ENCODE results near the gene SFSWAP.

SFSWAP gene

DNA sequence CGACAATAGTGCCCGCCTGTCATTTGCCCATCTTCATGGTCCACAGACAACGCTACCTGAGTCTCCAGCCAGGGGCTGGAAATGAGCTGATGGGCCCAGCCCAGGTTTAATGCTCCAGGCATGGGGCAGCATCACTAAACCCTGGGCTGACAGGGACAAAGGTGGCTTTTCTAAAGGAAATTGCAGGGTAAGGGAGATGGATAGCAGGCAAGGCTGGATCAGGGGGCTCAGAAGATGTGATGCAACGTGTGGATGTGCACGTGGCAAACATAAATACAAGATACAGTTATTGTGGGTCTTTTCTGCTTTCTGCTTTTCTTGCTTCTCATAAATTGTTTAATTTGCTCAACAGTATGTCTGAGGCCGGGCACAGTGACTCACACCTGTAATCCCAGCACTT, 113.6 kb downstream of the SFSWAP start:
- no peak for DNase-seq

DNA sequence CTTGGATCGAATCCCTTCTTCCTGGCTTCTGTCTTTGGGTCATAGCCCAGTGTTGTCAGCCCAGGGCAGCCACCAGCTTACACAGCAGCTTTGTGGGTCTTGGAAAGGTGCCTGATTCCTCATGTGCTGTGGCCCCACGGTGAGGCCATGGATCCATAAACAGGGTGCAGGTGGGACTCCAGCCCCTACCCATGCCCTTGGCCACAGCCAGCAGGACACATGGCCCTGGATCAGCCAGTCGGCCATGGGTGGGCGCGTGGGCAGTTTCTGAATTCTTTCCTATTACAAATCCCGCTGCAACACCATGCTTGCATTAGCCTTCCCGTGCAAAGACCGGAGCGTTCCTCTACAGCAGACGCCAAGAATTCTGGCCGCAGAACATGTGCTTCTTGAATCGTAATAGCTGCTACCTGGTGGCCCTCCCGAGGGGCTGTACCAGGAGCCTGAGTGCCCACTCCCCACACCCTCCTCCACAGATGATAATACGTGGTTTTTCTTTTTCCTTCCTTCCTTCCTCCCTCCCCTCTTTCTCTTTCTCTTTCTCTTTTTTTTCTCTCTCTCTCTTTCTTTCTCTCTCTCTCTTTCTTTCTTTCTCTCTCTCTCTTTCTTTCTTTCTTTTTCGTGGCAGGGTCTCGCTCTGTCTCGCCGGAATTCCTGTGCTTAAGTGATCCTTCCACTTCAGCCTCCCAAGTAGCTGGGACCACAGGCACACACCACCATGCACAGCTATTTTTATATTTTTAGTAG, 114.4 kb downstream of the SFSWAP start:
- no peak for DNase-seq

DNA sequence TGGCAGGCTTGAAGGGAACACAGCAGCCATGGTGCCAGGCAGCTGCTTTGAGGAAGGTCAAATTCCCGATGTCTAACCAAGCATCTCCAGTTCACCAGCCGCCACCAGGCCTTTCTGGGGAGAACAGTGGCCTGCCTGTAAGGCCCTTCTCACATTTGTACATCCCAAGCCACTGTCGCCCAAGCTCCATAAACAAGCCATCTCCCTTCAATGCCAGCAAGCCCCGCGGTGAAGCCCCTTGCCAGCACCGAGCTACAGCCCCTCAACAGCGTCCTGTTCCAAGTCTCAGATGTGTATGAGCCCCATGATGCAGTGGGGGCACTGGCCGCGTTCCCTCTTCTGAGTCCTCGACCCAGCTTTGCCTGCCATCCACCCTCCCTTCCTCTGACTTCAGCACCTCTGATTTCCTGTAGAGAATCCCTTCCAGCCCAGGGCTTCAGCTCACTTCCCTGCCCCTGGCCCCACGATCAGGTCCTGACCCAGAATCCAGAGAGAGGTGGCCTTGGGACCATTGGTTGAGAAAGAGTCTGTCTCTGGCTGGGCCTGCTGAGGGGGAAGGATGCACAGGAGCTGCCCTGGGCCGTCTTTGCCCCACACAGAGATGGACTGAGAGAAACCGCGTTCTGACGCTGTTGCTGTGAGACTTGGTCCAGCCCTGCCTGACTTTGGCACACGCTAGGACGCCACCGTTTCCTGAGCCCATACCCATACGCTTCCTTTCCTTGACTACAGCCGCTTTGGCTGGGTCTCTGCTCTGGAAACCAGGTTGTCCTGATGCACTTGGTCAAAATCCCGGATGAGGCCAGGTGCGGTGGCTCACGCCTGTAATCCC, 115.4 kb downstream of the SFSWAP start:
- no peak for DNase-seq

DNA sequence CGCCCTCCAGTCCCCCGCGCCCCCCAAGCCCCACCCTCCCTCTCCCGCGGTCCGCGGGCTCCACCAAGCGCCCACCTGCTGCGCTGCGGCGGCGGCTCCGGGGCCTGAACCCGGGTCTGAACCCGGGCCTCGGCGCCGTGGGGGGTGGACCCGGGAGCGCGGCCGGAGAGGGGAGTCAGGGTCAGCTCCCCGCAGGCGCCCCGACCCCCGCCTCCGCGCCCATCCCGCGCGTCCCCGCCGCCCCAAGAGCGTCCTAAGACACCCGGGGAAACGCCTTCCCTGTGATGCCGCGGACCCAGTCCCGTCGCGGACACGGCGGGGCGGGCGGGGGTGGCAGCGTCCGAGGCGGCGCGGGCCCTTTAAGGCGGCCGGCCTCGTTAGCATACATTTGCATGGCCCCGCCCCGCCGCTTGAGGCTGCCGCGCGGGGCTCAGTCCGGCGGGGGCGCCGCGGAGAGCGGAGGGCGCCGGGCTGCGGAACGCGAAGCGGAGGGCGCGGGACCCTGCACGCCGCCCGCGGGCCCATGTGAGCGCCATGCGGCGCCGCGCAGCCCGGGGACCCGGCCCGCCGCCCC, 117.2 kb downstream of the SFSWAP start, which contains the start of gene MMP17:
MMP17 (plus strand) TSS at position 433 of the 574 bp plus-strand sequence; CDS start at position 535, 102 bp downstream.
- DNase-seq: no peak

DNA sequence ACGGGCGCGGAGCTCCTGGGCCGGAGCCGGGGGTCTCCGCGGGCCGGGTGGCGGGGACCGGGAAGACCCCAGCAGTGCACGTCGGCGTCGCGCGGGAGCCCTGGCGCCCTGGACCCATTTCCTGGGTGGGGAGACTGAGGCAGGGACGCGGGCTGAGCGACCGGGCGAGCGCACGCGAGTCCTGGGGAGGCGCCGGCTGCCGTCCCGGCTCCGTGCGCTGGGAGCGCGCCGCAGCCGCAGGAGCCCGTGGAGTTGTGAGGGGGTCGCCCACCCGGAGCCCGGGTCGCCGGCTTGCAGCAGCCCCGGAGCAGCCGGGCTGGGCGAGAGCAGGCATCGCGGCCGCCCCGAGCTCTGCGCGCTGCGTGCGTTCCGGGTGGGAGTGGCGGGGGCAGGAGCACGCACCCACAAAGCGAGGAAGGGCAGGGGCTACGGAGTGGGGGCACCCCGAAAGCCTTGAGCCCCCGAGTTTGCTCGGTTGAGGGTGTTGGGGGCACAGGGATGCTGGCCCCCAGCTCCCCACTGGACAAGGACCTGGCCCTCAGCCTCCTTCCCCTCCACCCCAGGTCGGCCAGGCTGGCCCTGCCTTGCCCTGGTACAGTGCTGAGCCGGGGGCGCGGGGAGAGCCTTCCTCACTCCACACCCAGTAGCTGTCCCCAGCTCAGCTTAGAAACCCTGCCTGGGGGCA, 117.9 kb downstream of the SFSWAP start:
- no peak for DNase-seq

DNA sequence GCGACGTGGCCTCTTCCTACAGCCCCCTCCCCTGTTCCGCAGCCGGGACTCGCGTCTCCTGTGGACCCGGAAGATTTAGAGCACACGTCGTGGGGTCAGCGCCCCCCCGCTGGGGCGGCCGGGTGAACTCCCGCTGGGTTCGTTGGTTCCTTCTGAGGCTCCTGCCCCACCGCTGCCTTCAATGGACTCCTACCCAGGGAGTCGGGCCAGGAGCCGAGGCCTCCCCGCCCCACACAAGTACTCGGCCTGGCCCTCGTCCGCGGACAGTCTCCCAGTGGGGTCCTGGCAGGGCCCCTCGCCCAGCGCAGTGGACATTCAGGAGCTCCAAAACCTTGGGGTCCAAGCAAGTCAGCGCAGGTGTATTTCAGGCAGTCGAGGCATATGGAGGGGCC, 118.5 kb downstream of the SFSWAP start:
- no peak for DNase-seq

DNA sequence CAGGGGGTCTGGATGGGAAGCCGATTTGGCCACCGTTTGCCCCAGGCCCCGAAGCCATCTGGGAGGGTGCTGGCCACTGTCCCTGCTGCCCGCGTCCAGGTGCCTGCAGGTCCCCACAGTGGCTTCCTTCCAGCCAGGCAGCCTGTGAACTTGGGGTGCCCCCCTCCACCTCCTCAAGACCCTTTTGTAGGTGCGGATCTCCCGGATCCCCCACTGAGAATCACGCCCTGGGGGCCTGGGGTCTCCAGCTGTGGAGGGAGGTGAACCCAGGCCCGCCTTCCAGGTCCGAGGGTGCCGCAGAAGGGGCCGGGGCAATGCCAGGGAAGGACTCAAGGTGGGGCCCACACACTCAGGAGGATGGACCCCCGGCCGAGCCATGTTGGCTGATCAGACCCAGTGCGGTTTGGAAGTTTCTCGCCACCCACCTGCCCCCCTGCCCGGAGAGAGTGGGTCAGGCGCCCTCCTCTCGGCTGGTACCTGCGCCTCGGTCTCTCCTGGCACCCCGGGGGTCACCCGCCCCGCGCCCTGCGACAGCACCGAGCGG, 119.0 kb downstream of the SFSWAP start:
- no peak for DNase-seq

DNA sequence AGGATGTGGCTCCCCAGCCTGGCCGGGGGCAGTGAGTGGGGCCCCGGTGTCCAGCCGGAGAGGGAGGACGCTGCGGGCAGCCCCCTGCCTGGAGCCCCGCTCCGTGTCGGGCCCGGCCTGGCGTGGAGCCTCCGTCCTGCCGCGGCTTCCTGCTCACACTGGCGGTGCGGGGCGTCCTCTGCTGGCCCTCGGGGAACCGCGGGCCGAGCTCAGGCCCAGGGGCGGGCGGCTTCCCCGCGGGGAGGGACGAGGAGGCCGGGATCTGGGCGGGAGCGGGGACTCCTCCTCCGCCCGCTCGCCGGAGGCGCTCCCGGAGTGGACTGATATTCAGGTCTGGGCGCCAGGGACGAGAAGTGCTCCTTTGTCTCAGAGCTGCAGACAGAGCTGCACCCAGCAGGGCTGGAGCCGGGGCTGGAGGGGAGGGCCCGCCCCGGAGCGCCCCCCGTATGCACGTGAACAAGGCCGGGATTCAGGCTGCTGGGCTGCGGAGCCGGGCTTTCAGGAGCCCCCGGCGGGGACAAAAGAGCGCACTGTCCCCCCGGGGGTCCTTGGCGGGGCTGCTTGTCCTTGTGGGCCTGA, 119.5 kb downstream of the SFSWAP start:
- DNase-seq: peak; percentile 58

DNA sequence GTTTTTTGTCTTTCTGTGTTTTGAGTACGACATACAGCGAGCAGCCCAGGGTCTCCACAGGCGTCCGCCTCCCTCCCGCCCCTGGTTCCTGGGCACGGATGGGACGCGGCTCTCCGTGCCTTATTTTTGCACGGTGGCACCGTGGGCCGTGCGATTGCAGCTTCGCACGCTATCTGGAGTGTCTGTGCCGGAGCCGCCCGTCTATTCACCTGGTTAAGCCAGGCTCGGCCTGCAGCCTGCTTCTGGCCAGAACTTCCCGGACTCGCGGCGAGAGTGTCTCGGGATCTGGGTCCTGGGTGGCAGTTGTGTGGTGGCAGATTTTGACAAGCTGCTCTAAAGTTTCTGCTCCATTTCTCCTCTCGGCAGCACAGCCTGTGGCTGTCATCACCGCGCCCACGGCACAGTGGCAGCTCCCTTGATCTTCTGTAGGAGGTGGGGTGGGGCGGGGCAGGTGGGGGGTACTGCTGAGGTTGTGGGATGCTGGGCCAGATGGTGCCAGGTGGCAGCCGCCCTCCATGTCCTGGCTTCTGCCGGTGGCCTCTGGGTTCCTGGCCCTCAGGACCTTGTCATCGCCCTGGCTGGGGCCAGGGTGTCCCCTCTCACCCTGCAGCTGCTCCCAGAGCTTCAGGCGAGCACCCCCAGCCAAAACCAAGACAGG, 120.2 kb downstream of the SFSWAP start:
- no peak for DNase-seq

DNA sequence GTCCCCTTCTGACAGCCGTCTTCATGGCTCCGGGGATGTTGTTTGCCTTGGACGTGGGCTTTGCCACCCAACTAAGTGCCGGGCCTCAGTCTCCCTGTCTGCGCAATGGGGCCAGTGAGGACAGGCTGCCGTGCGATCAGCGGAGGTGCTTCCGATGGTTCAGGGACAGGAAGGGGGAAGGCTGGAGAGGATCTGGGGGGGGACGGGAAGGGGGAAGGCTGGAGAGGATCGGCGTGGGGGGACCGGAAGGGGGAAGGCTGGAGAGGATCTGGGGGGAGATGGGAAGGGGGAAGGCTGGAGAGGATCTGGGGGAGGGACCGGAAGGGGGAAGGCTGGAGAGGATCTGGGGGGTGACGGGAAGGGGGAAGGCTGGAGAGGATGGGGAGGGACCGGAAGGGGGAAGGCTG, 120.7 kb downstream of the SFSWAP start:
- DNase-seq: peak; percentile 23

DNA sequence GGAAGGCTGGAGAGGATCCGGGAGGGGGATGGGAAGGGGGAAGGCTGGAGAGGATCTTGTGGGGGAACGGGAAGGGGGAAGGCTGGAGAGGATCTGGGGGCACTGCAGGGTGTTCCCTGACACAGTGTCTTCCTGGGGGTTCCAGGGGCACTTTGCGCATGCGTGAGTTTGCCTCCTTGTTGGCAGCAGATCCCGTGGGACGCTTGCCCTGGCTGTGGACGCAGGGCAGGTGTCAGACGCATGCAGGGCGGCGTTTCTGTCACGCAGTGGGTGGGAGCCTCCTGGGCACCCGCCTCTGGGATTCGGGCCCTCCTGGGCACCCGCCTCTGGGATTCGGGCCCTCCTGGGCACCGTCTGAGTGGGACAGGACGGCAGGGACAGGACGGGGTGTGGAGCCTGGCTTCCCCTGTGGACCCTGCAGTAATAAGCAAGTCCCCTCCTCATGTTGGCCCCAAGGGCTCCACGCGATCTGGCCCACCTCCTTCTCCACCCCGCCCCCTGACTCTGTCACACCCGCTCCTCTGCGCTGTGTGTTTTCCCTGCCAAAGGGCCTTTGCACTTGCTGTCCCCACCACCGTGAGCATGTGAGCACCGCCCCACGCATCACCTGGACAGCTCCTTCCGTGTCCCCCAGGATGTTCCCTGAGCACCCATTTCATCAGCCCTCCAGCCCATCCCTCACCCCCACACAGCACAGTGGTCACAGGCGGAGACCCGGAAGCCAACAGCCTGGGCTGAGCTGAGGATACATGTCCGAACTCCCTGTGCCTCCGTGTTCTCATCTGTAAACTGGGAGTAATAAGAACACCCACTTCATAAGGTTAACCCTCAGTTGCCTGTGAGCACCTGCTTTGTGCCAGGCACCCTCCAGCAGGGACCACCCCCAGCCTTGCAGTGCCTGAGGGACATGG, 121.7 kb downstream of the SFSWAP start:
- peak; percentile 63 for DNase-seq

DNA sequence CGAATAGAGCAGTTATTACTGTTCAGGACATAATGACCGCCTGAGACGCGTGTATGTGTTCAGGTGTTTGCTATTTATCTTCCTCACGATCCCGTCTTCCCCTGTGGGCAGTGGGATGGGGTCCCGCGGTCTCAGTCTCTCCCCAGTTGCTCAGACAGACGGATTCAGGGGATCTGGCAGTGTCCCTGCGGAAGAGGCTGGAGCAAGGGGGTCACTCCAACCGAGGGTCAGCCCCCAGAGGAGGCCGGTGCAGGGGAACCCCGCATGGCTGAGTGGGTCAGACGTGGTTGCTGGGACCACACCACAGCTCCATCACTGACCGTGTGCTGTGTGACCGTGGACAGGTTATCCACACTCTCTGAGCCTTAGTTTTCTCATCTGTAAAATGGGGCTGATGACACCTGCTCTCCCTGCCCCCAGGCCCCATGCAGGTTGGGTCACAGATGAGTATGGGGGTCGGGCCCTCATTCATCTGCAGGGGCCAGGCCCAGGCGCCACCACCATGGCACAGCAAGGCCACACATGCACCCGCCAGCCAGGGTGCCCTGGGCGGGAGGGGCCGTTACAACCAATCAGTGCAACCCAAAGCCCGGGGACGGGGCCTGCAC, 122.5 kb downstream of the SFSWAP start:
- no peak for DNase-seq

DNA sequence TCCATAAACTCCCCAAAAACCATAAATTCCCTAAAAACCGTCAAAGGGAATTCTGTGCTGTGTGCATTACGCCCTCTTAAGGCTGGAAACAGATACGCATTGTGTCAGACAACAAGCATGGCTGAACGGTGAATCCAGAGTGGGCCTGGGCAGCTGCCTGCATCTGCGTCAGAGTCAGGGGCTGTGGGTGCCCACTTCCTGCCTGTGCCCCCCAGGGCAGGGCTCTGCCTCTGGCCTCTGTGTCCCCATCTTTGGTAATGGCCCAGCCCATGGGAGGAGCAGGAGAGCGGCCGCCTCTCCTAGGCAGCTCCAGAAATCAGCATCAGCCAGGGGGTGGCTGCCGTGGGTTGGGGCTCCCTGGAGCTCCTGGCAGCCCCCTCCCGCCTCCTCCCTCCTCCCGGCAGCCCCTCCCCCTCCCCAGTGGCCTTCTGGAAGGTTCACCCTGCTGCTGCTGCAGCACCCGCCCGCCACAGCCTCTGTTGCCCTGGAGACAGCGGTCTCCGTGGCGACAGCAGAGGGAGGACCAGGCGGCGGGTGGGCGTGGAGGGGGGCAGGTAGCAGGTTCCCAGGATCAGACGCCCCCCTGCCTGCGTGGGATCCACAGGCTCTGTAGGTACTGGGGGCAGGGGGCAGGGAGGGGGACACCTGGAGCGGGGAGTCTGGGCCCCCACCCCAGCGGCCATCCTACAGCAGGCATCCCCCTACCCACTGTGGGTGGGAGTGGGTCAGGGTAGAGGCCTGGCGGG, 123.2 kb downstream of the SFSWAP start:
- no peak for DNase-seq

DNA sequence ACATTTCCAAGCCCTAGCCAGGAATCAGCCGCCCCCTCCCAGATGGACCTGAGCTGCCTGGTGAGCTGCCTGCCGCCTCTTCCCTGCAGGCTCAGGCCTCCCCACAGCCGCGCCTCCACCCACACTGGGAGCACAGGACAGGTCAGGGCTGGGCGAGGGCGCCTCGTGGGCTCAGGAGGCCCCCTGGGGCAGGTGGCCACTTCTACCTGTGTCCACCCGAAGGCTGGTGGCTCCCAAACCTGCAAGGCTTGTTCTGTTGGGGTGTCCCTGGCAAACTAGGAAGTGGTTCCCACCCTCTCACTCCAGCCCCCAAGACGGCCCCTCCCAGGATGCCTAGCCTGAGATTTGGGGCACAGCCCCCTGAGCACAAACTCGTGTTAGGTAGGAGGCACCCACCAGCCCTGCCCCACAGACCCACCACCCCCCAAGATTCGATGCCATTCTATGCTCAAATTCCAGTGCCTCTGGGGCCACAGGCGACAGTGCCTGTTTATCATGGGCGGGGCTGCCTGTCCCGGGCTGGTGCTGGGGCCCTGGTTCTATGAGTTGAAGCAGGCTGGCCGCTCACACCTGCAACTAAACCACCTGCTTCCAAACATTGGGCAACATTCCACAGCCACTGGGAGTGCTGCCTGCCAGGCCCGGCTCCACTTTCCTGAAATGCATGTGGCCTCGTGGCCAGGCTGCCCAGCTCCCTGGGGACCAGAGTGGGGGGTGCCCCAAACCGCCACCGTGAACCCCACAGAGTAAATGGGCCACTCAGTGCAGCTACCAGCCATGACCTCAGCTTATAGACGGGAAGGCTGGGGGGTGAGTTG, 124.1 kb downstream of the SFSWAP start:
- no peak for DNase-seq

DNA sequence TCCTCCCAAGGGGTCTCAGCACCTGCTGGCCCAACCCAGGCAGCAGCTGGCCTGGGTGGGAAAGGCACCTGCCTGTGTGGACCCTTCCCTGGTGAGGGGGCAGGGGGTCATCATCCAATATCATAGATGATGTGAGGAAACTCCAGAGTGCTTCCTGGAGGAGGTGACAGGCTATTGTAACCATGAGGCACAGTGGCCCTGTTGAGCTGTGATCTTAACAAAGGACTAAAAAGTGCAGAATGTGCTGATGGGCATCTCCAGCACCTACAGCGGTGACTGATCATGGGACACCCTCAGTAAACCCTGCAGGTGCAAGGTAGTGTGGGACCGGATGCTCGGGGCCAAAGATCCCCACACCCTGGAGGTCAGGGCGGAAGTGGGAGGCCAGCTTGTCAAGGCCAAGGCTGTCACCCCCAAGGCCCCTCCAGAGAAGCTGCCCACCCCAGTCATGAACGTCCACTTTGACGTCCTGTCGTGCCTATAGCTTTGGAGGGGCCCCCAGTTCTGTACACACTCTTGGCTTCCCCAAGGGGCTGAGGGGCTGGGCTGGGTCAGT, 124.8 kb downstream of the SFSWAP start:
- no peak for DNase-seq

DNA sequence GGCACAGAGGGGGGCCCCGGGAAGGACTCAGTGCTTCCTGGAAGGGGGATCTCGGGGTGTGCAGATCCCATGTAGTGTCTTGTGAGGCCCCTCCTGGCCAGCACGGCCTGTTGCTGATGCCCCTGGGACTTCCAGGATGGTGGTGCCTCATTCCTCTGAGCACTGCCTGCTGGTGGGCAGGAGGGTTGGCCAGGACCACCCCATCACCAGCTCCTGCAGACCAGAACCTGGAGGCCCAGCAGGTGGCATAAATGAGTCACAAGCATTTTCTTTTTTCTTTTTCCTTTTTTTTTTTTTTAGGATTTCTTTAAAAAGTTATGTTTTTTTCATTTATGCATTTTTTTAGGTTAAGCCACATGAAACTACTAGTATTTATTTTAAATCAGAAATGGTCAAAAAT, 125.3 kb downstream of the SFSWAP start:
- no peak for DNase-seq

DNA sequence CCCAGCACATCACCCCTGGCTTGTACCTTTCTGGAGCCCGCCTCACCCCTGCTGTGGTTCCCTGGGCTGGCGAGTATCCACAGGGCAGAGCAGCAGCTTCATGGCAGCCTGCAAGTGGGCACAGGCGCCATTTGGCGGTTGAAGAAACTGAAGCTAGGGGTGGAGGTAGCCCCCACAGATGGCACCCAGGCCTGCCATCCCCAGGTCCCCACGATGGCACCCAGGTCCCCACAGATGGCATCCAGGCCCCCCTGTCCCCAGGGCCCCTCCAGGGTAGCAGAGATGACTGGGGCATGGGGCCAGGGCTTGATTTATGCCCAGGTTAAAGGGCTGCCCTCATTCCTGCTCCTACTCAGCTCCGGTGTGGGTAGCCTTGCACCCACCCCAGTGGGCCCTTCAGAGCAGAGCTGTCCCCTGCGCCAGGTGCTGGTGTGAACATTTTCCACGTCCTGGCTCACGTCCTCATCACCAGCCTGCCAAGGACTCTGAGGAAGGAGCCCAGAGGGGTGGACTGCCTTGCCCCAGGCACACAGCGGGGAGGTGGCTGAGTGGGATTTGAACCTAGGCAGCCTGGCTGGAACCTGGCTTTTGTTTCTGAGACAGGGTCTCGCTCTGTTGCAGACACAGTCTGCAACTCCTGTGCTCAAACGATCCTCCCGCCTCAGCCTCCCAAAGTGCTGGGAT, 126.0 kb downstream of the SFSWAP start:
- no peak for DNase-seq
